ENCODE measurements around the gene L2HGDH.

GRCh38 chr14:50343434-50343833, 31.4 kb upstream of the L2HGDH start:
- TF ChIP-seq CTCF (conservative IDR thresholded peaks at IDR 0.05) (no peak), ZFX (IDR thresholded peaks at IDR 0.05) (no peak)
